IMR-90 (cell line): ENCODE data around the gene GALNT3. TPM values are rescaled to one million over a fixed set of nuclear protein-coding genes. Genes with fewer than 3 reads are reported as not detected.

ENCODE experiments used
- ATAC-seq: fragments of 200-7000 bp; cut with Tn5 transposase; 2 replicates; pipeline ENCODE4 v1.9.1; 2020; ENCODE audit warnings: low read depth, mild to moderate bottlenecking, moderate library complexity
- BruUV-seq: library from RNA; stranded (reverse); fragments of 400-500 nt; replicated peaks from 2 replicates; lab custom pipeline; 2021; lab: Mats Ljungman, UMichigan
- CTCF ChIA-PET: fragments of 300-600 bp; formaldehyde crosslinking; extraction: SDS; loops from one replicate; lab custom pipeline; 2021; ENCODE audit warnings: antibody characterized with exemption; lab: Yijun Ruan, JAX
- POLR2A ChIA-PET: fragments of 300-600 bp; sonication (Branson Sonifier 250); formaldehyde crosslinking; loops from one replicate; lab custom pipeline; 2022; ENCODE audit warnings: antibody characterized with exemption; ENCODE audit not compliant: unreplicated experiment; lab: Charles Lee
- DNase-seq: peaks from one replicate; pipeline ENCODE4 v3.0.0; 2013
- H2AFZ ChIP-seq: replicated peaks from 2 replicates; pipeline ENCODE3; 2013; ENCODE audit warnings: low read length, mild to moderate bottlenecking; ENCODE audit not compliant: poor library complexity
- H2AK5ac ChIP-seq: 2 replicates; pipeline ENCODE4 v1.6.1; 2013; ENCODE audit warnings: low read depth, low read length, inconsistent platforms
- H2AK9ac ChIP-seq: replicated peaks from 2 replicates; pipeline ENCODE3; 2013; ENCODE audit warnings: mild to moderate bottlenecking, low read depth, low read length, moderate library complexity; ENCODE audit not compliant: poor library complexity
- H2BK120ac ChIP-seq: 2 replicates; pipeline ENCODE4 v1.6.1; 2013; ENCODE audit warnings: low read depth, low read length, inconsistent platforms
- H2BK15ac ChIP-seq: 3 replicates; pipeline ENCODE4 v1.6.1; 2013; ENCODE audit warnings: low read depth, low read length, inconsistent platforms
- H2BK20ac ChIP-seq: 2 replicates; pipeline ENCODE4 v1.6.1; 2013; ENCODE audit warnings: low read depth, mild to moderate bottlenecking, inconsistent platforms, low read length, moderate library complexity
- H2BK5ac ChIP-seq: 2 replicates; pipeline ENCODE4 v1.6.1; 2013; ENCODE audit warnings: mild to moderate bottlenecking, low read depth, low read length, inconsistent platforms; ENCODE audit not compliant: poor library complexity, severe bottlenecking
- H3K14ac ChIP-seq: replicated peaks from 2 replicates; pipeline ENCODE4 v1.6.1; 2013; ENCODE audit warnings: low read depth, low read length, inconsistent platforms
- H3K18ac ChIP-seq: 2 replicates; pipeline ENCODE4 v1.6.1; 2013; ENCODE audit warnings: low read depth, low read length, control low read depth
- H3K23ac ChIP-seq: 2 replicates; pipeline ENCODE4 v1.6.1; 2013; ENCODE audit warnings: low read depth, low read length, inconsistent platforms
- H3K27ac ChIP-seq: 2 replicates; pipeline ENCODE4 v1.5.1; 2013; ENCODE audit warnings: mild to moderate bottlenecking, control low read depth, low read length; ENCODE audit not compliant: insufficient read depth
- H3K27me3 ChIP-seq: 2 replicates; pipeline ENCODE4 v1.6.1; 2013; ENCODE audit warnings: low read length; ENCODE audit not compliant: control insufficient read depth, insufficient read depth
- H3K36me3 ChIP-seq: 2 replicates; pipeline ENCODE4 v1.6.1; 2013; ENCODE audit warnings: low read length, mixed read lengths; ENCODE audit not compliant: control insufficient read depth, insufficient read depth
- H3K4ac ChIP-seq: 2 replicates; pipeline ENCODE4 v1.6.1; 2013; ENCODE audit warnings: low read depth, low read length, inconsistent platforms
- H3K4me1 ChIP-seq: 2 replicates; pipeline ENCODE4 v1.6.1; 2013; ENCODE audit warnings: low read length, mixed read lengths; ENCODE audit not compliant: control insufficient read depth, insufficient read depth
- H3K4me2 ChIP-seq: 2 replicates; pipeline ENCODE4 v1.6.1; 2013; ENCODE audit warnings: low read depth, mild to moderate bottlenecking, control low read depth, low read length, moderate library complexity
- H3K4me3 ChIP-seq: 2 replicates; pipeline ENCODE4 v1.5.1; 2013; ENCODE audit warnings: low read depth, mild to moderate bottlenecking, control low read depth, low read length, moderate library complexity; ENCODE audit not compliant: insufficient read depth
- H3K56ac ChIP-seq: 2 replicates; pipeline ENCODE4 v1.6.1; 2013; ENCODE audit warnings: low read length, inconsistent platforms; ENCODE audit not compliant: insufficient read depth; ENCODE audit errors: extremely low read depth
- H3K79me1 ChIP-seq, 2 experiments: 2 replicates each; pipeline ENCODE4 v1.6.1; 2013; ENCODE audit warnings: low read length in 2 of 2, inconsistent platforms in 1 of 2, low read depth in 1 of 2
- H3K9ac ChIP-seq: 2 replicates; pipeline ENCODE4 v1.6.1; 2013; ENCODE audit warnings: low read depth, low read length, control low read depth
- H3K9me1 ChIP-seq: 2 replicates; pipeline ENCODE4 v1.6.1; 2013; ENCODE audit warnings: low read length, inconsistent platforms; ENCODE audit not compliant: insufficient read depth
- H3K9me3 ChIP-seq: 2 replicates; pipeline ENCODE4 v1.6.1; 2013; ENCODE audit warnings: low read length; ENCODE audit not compliant: control insufficient read depth, insufficient read depth
- H4K20me1 ChIP-seq: 2 replicates; pipeline ENCODE4 v1.6.1; 2013; ENCODE audit warnings: low read length, inconsistent platforms; ENCODE audit not compliant: insufficient read depth
- H4K5ac ChIP-seq: 2 replicates; pipeline ENCODE4 v1.6.1; 2013; ENCODE audit warnings: mild to moderate bottlenecking, low read depth, low read length, control low read depth
- H4K8ac ChIP-seq, 2 experiments: 2 replicates each; pipeline ENCODE4 v1.6.1; 2013; ENCODE audit warnings: low read depth in 2 of 2, low read length in 2 of 2, control low read depth in 1 of 2, inconsistent platforms in 1 of 2
- H4K91ac ChIP-seq: 2 replicates; pipeline ENCODE4 v1.6.1; 2013; ENCODE audit warnings: low read depth, low read length, inconsistent platforms; ENCODE audit not compliant: insufficient read depth
- BHLHE40 ChIP-seq: fragments of 150-350 bp; IDR thresholded peaks from 2 replicates; pipeline ENCODE4 v1.6.1; 2016; ENCODE audit warnings: mild to moderate bottlenecking, low read depth, low read length
- CEBPB ChIP-seq: IDR thresholded peaks from 2 replicates; pipeline ENCODE4 v1.6.1; 2012; ENCODE audit warnings: low read depth, low read length, improper control_type of control experiment
- CHD1 ChIP-seq: IDR thresholded peaks from 2 replicates; pipeline ENCODE4 v1.6.1; 2012; ENCODE audit warnings: low read depth, low read length, improper control_type of control experiment
- CTCF ChIP-seq: conservative IDR thresholded peaks from 2 replicates; pipeline ENCODE4 v1.5.1; 2012; ENCODE audit warnings: mild to moderate bottlenecking, low read depth, low read length, improper control_type of control experiment
- ELK1 ChIP-seq: fragments of 150-350 bp; IDR thresholded peaks from 2 replicates; pipeline ENCODE4 v1.6.1; 2016; ENCODE audit warnings: low read depth, mild to moderate bottlenecking, low read length, moderate library complexity, borderline replicate concordance
- FOS ChIP-seq: fragments of 150-350 bp; IDR thresholded peaks from 2 replicates; pipeline ENCODE4 v1.6.1; 2016; ENCODE audit warnings: low read depth, low read length
- MAFK ChIP-seq: IDR thresholded peaks from 2 replicates; pipeline ENCODE4 v1.6.1; 2012; ENCODE audit warnings: low read depth, low read length, improper control_type of control experiment
- MAZ ChIP-seq: IDR thresholded peaks from 2 replicates; pipeline ENCODE4 v1.6.1; 2012; ENCODE audit warnings: low read depth, mild to moderate bottlenecking, low read length, improper control_type of control experiment, moderate library complexity, borderline replicate concordance
- MXI1 ChIP-seq: IDR thresholded peaks from 2 replicates; pipeline ENCODE4 v1.6.1; 2012; ENCODE audit warnings: low read depth, mild to moderate bottlenecking, low read length, moderate library complexity, borderline replicate concordance
- NFE2L2 ChIP-seq: fragments of 150-350 bp; IDR thresholded peaks from 2 replicates; pipeline ENCODE4 v1.6.1; 2016; ENCODE audit warnings: low read depth, mild to moderate bottlenecking, low read length
- POLR2A ChIP-seq: IDR thresholded peaks from 2 replicates; pipeline ENCODE4 v1.6.1; 2012; ENCODE audit warnings: mild to moderate bottlenecking, low read depth, low read length
- RAD21 ChIP-seq: IDR thresholded peaks from 2 replicates; pipeline ENCODE4 v1.6.1; 2012; ENCODE audit warnings: low read length, improper control_type of control experiment
- RCOR1 ChIP-seq: IDR thresholded peaks from 2 replicates; pipeline ENCODE4 v1.6.1; 2012; ENCODE audit warnings: mild to moderate bottlenecking, low read length, improper control_type of control experiment; ENCODE audit not compliant: insufficient replicate concordance
- RFX5 ChIP-seq: IDR thresholded peaks from 2 replicates; pipeline ENCODE4 v1.8.0; 2012; ENCODE audit warnings: low read depth, mild to moderate bottlenecking, low read length, moderate library complexity
- SMC3 ChIP-seq: fragments of 150-350 bp; IDR thresholded peaks from 2 replicates; pipeline ENCODE4 v1.6.1; 2016; ENCODE audit warnings: low read depth, mild to moderate bottlenecking, antibody characterized with exemption, low read length, moderate library complexity
- USF2 ChIP-seq: fragments of 150-350 bp; IDR thresholded peaks from 2 replicates; pipeline ENCODE4 v1.6.1; 2017; ENCODE audit warnings: mild to moderate bottlenecking, antibody characterized with exemption, low read length, low read depth
- WGBS, 2 experiments: methylation state at CpG; one replicate each; pipeline versions ENCODE4 v1.1.5 to v1.1.7; 2013; ENCODE audit warnings: missing lambda C conversion rate in 2 of 2; ENCODE audit not compliant: insufficient read length in 1 of 2; ENCODE audit errors: extremely low coverage in 2 of 2; 5-methylcytosine and 5-hydroxymethylcytosine counted together
- dilution Hi-C: fragments of 300-500 bp; cut with HindIII; formaldehyde crosslinking; loops from one replicate; pipeline ENCODE4 v1.14.3; 2018; ENCODE audit warnings: low sequenced_read_pairs; ENCODE audit not compliant: unreplicated experiment
- in situ Hi-C: fragments of 300-500 bp; cut with MboI; formaldehyde crosslinking; loops from 3 replicates; pipeline ENCODE4 v1.14.3; 2019; ENCODE audit warnings: low sequenced_read_pairs, inconsistent platforms, mixed read lengths
- intact Hi-C: fragments of 100-400 bp; cut with micrococcal nuclease; formaldehyde crosslinking; loops from 2 replicates; pipeline ENCODE4 v1.10.0; 2022
- polyA plus RNA-seq, 3 experiments: library from polyadenylated mRNA; depleted of rRNA; stranded (reverse); fragments of >200 nt; gene quantifications; 2 replicates each; pipeline ENCODE4 v1.2.3, GENCODE V29; 2012; ENCODE audit warnings: low replicate concordance in 1 of 3
- total RNA-seq: library from RNA; depleted of rRNA; stranded (reverse); fragments of >200 nt; gene quantifications from 2 replicates; pipeline ENCODE4 v1.2.3, GENCODE V29; 2012

GALNT3 gene
- total and polyA plus RNA-seq, 2 of the 4 experiments (the other 2 are of a cell fraction), result 1.1 to 2.0 TPM

GRCh38 chr2:165793161-165793778 lies 777 bp downstream of the GALNT3 start:
- H3K9me3 ChIP-seq, result no peaks in the 10 kb centered on the region
- peaks cover 6% of the 10 kb centered on the region; the same call in 1 of the 2 replicates for H3K27me3 ChIP-seq
- H3K9ac ChIP-seq, result no peak overlapping the region
- H2AFZ ChIP-seq, result peak overlapping the region; percentile 69
- H2AK5ac ChIP-seq, result no peak overlapping the region
- peaks cover 3% of the 10 kb centered on the region; the same call in 1 of the 2 replicates for H3K4me1 ChIP-seq
- no peaks in the 10 kb centered on the region for H4K20me1 ChIP-seq
- no peaks in the 10 kb centered on the region for H3K36me3 ChIP-seq
- no peak overlapping the region for H2BK20ac ChIP-seq
- H3K27ac ChIP-seq, result no peak overlapping the region
- H3K23ac ChIP-seq, result no peak overlapping the region
- H2AK9ac ChIP-seq, result peak overlapping the region; percentile 63
- no peak overlapping the region for H4K91ac ChIP-seq
- H2BK15ac ChIP-seq, result no peak overlapping the region
- H2BK120ac ChIP-seq, result no peak overlapping the region
- no peak for DNase-seq
- no peak overlapping the region for H4K8ac ChIP-seq
- no peak overlapping the region for H3K56ac ChIP-seq
- dilution Hi-C loops, result no loop called here
- H4K5ac ChIP-seq, result no peak overlapping the region
- peak overlapping the region; percentile 47 for H3K4me3 ChIP-seq
- CTCF ChIA-PET, result no interaction called here
- TF ChIP-seq CEBPB, result no peak
- TF ChIP-seq USF2, result no peak
- TF ChIP-seq MAZ, result no peak
- no peak for TF ChIP-seq SMC3
- no peak for TF ChIP-seq FOS
- no peak for TF ChIP-seq MXI1
- no peak for TF ChIP-seq MAFK
- TF ChIP-seq NFE2L2, result no peak
- TF ChIP-seq CTCF, result no peak
- TF ChIP-seq ELK1, result no peak
- no peak for TF ChIP-seq RAD21
- TF ChIP-seq RFX5, result no peak
- TF ChIP-seq POLR2A, result no peak
- TF ChIP-seq RCOR1, result no peak
- no peak for TF ChIP-seq BHLHE40
- no peak for TF ChIP-seq CHD1
- no peaks in the 10 kb centered on the region for H3K79me1 ChIP-seq
- no peak overlapping the region for H3K14ac ChIP-seq
- 25% methylated on average over 19 of the region's 35 CpGs; no CpG with 5 or more reads in 1 of the 2 experiments for WGBS, 2 experiments
- intact Hi-C loops, result loop anchor here (5.0 kb wide), 1 partner anchor 64 kb away; no protein-coding TSS in a partner anchor
- no peak overlapping the region for H2BK5ac ChIP-seq
- H3K4me2 ChIP-seq, result peak overlapping the region; percentile 38
- no peaks in the 10 kb centered on the region for H3K9me1 ChIP-seq
- no peak for ATAC-seq
- H3K18ac ChIP-seq, result no peak overlapping the region
- POLR2A ChIA-PET, result no interaction called here
- no TSS peak for BruUV-seq
- no peak overlapping the region for H3K4ac ChIP-seq
- in situ Hi-C loops, result no loop called here
